Neural cell (in vitro differentiated cells): Measurements from ENCODE around the gene SIGLEC1. TPM values are rescaled to one million over a fixed set of nuclear protein-coding genes. Genes with fewer than 3 reads are reported as not detected.

Experiments used
- H2AFZ ChIP-seq: fragments of 200-600, 300-800 bp; sonication (generic), shearing (Covaris generic); 2 replicates; pipeline ENCODE4 v1.6.0; 2014; ENCODE audit warnings: low read depth, mild to moderate bottlenecking, antibody characterized with exemption, low read length, moderate library complexity
- H3F3A ChIP-seq: fragments of 200-600 bp; shearing (Covaris generic); 2 replicates; pipeline ENCODE4 v1.6.1; 2016; ENCODE audit warnings: mild to moderate bottlenecking, moderate library complexity, mixed read lengths, antibody characterized with exemption, low read length; ENCODE audit not compliant: insufficient read depth, poor library complexity, severe bottlenecking
- H3K27ac ChIP-seq: fragments of 200-600, 300-800 bp; sonication (generic), shearing (Covaris generic); 2 replicates; pipeline ENCODE4 v1.5.1; 2014; ENCODE audit warnings: mild to moderate bottlenecking, low read length, moderate library complexity
- H3K27me3 ChIP-seq: fragments of 300-800, 200-600 bp; sonication (generic), shearing (Covaris generic); 2 replicates; pipeline ENCODE4 v1.6.0; 2014; ENCODE audit warnings: mild to moderate bottlenecking, low read depth, low read length, moderate library complexity; ENCODE audit not compliant: insufficient read depth
- H3K36me3 ChIP-seq: fragments of 300-800, 200-600 bp; sonication (generic), shearing (Covaris generic); 2 replicates; pipeline ENCODE4 v1.5.1; 2014; ENCODE audit warnings: mild to moderate bottlenecking, antibody characterized with exemption, low read length, moderate library complexity; ENCODE audit not compliant: insufficient read depth
- H3K4me2 ChIP-seq: fragments of 300-800, 200-600 bp; sonication (generic), shearing (Covaris generic); 2 replicates; pipeline ENCODE4 v1.6.0; 2014; ENCODE audit warnings: mild to moderate bottlenecking, low read length
- H3K4me3 ChIP-seq: fragments of 300-800, 200-600 bp; sonication (generic), shearing (Covaris generic); 2 replicates; pipeline ENCODE4 v1.5.1; 2014; ENCODE audit warnings: mild to moderate bottlenecking, low read length, moderate library complexity
- H3K79me2 ChIP-seq: fragments of 200-600 bp; shearing (Covaris generic); replicated peaks from 2 replicates; pipeline ENCODE4 v1.6.0; 2014; ENCODE audit warnings: mild to moderate bottlenecking, low read length, moderate library complexity; ENCODE audit not compliant: insufficient read depth
- H3K9ac ChIP-seq: fragments of 300-800, 200-600 bp; sonication (generic), shearing (Covaris generic); 2 replicates; pipeline ENCODE4 v1.6.1; 2016; ENCODE audit warnings: mild to moderate bottlenecking, low read length, mixed read lengths
- H3K9me2 ChIP-seq: fragments of 200-600 bp; shearing (Covaris generic); 2 replicates; pipeline ENCODE4 v1.6.1; 2016; ENCODE audit warnings: mild to moderate bottlenecking, low read length, mixed read lengths; ENCODE audit not compliant: insufficient read depth
- H3K9me3 ChIP-seq: fragments of 200-600, 300-800 bp; sonication (generic), shearing (Covaris generic); 2 replicates; pipeline ENCODE4 v1.6.1; 2016; ENCODE audit warnings: mild to moderate bottlenecking, mixed run types, low read length, moderate library complexity, mixed read lengths
- H4K20me1 ChIP-seq: fragments of 200-600 bp; shearing (Covaris generic); 2 replicates; pipeline ENCODE4 v1.6.1; 2016; ENCODE audit warnings: mild to moderate bottlenecking, mixed run types; ENCODE audit not compliant: insufficient read depth
- CTCF ChIP-seq: fragments of 450-650 bp; IDR thresholded peaks from 2 replicates; pipeline ENCODE4 v1.5.1; 2014; ENCODE audit warnings: antibody characterized with exemption, mild to moderate bottlenecking, moderate library complexity; ENCODE audit not compliant: poor library complexity, severe bottlenecking
- EP300 ChIP-seq: fragments of 450-650 bp; conservative IDR thresholded peaks from 2 replicates; pipeline ENCODE4 v1.6.1; 2014; ENCODE audit warnings: antibody characterized with exemption, mild to moderate bottlenecking, moderate library complexity; ENCODE audit not compliant: poor library complexity, severe bottlenecking
- EZH2 ChIP-seq: fragments of 200-600, 300-800 bp; shearing (Covaris generic), sonication (generic); IDR thresholded peaks from 2 replicates; pipeline ENCODE4 v1.6.1; 2014; ENCODE audit warnings: antibody characterized with exemption, low read length, borderline replicate concordance, mild to moderate bottlenecking; ENCODE audit not compliant: insufficient read depth, poor library complexity, severe bottlenecking
- MXI1 ChIP-seq: fragments of 450-650 bp; conservative IDR thresholded peaks from 2 replicates; pipeline ENCODE4 v1.6.1; 2014; ENCODE audit warnings: antibody characterized with exemption, mild to moderate bottlenecking; ENCODE audit not compliant: poor library complexity, severe bottlenecking
- POLR2AphosphoS5 ChIP-seq: IDR thresholded peaks from 2 replicates; pipeline ENCODE4 v1.6.1; 2012
- RAD21 ChIP-seq: fragments of 450-650 bp; conservative IDR thresholded peaks from 2 replicates; pipeline ENCODE4 v1.6.1; 2014; ENCODE audit warnings: antibody characterized with exemption, mild to moderate bottlenecking, moderate library complexity
- REST ChIP-seq: IDR thresholded peaks from 2 replicates; pipeline ENCODE4 v1.6.1; 2012; ENCODE audit warnings: borderline replicate concordance
- SMC3 ChIP-seq: fragments of 450-650 bp; conservative IDR thresholded peaks from 2 replicates; pipeline ENCODE4 v1.6.1; 2014; ENCODE audit warnings: antibody characterized with exemption, mild to moderate bottlenecking, moderate library complexity; ENCODE audit not compliant: poor library complexity
- TAF1 ChIP-seq: IDR thresholded peaks from 2 replicates; pipeline ENCODE4 v1.6.1; 2012; ENCODE audit warnings: low read depth
- polyA plus RNA-seq: library from polyadenylated mRNA; depleted of rRNA; stranded (reverse); fragments of >200 nt; gene quantifications from 2 replicates; pipeline ENCODE4 v1.2.3, GENCODE V29; 2014

The SIGLEC1 gene
- polyA plus RNA-seq, 1 donor from 2014 or later, result 0.12 TPM

GRCh38 chr20:3710011-3710466 lies 2.4 kb downstream of the SIGLEC1 start:
- Histone ChIP-seq H3K4me2 (no peak overlapping the region), H3K27ac (no peak overlapping the region), H3F3A (no peaks in the 10 kb centered on the region), H3K9ac (no peak overlapping the region), H3K9me2 (no peaks in the 10 kb centered on the region), H3K79me2 (no peaks in the 10 kb centered on the region), H3K27me3 (no peaks in the 10 kb centered on the region), H3K36me3 (no peaks in the 10 kb centered on the region), H3K4me3 (no peak overlapping the region), H4K20me1 (no peaks in the 10 kb centered on the region), H3K9me3 (no peaks in the 10 kb centered on the region), H2AFZ (no peak overlapping the region)
- no peak for TF ChIP-seq POLR2AphosphoS5
- no peak for TF ChIP-seq CTCF
- no peak for TF ChIP-seq TAF1
- no peak for TF ChIP-seq EP300
- TF ChIP-seq RAD21, result no peak
- TF ChIP-seq MXI1, result no peak
- TF ChIP-seq SMC3, result no peak
- no peak for TF ChIP-seq EZH2
- TF ChIP-seq REST, result no peak

GRCh38 chr20:3707508-3707899 lies 4.9 kb downstream of the SIGLEC1 start:
- H3K9ac ChIP-seq, result no peak overlapping the region
- no peaks in the 10 kb centered on the region for H3K79me2 ChIP-seq
- H3K4me3 ChIP-seq, result no peak overlapping the region
- no peaks in the 10 kb centered on the region for H3K36me3 ChIP-seq
- no peak for TF ChIP-seq EZH2
- TF ChIP-seq CTCF, result no peak
- TF ChIP-seq SMC3, result no peak
- TF ChIP-seq MXI1, result no peak
- TF ChIP-seq REST, result no peak
- TF ChIP-seq EP300, result no peak
- no peak for TF ChIP-seq POLR2AphosphoS5
- TF ChIP-seq TAF1, result no peak
- no peak for TF ChIP-seq RAD21
- no peak overlapping the region for H3K27ac ChIP-seq
- H2AFZ ChIP-seq, result no peak overlapping the region
- H3K9me3 ChIP-seq, result no peaks in the 10 kb centered on the region
- H3K9me2 ChIP-seq, result no peaks in the 10 kb centered on the region
- H3F3A ChIP-seq, result no peaks in the 10 kb centered on the region
- H3K27me3 ChIP-seq, result no peaks in the 10 kb centered on the region
- no peaks in the 10 kb centered on the region for H4K20me1 ChIP-seq
- no peak overlapping the region for H3K4me2 ChIP-seq
